ENCODE measurements around the gene ZNF652. TPM values are rescaled to one million over a fixed set of nuclear protein-coding genes. Genes with fewer than 3 reads are reported as not detected.

The ZNF652 gene
- total RNA-seq, 4 donors from 2014 or later: 35.7 to 58.6 (median 43.9) TPM

- DNase-seq (ENCODE audit: low spot score in 2 of 2): no peak
- Histone ChIP-seq H3K36me3 (no peaks in the 10 kb centered on the region), H3K27me3 (no peaks in the 10 kb centered on the region), H3K27ac (no peak overlapping the region), H3K4me1 (peaks cover 0 to 12% (median 3%) of the 10 kb centered on the region in 4 donors), H3K9me3 (no peaks in the 10 kb centered on the region), H3K4me3 (no peak overlapping the region)
- 97 to 98% methylated on average over 6 of the region's 6 CpGs for WGBS, 2 donors
- TF ChIP-seq CTCF (IDR thresholded peaks at IDR 0.05): no peak
- no peak for TF ChIP-seq EP300 (IDR thresholded peaks at IDR 0.05)
- TF ChIP-seq POLR2A (IDR thresholded peaks at IDR 0.05): no peak
Observed at GRCh38 chr17:49352587-49353154, 9.4 kb downstream of the ZNF652 start.

- 95 to 97% methylated on average over 3 of the region's 3 CpGs for WGBS, 2 donors
- Histone ChIP-seq H3K27me3 (no peaks in the 10 kb centered on the region), H3K36me3 (no peaks in the 10 kb centered on the region), H3K27ac (no peak overlapping the region), H3K9me3 (no peaks in the 10 kb centered on the region), H3K4me1 (peaks cover 0 to 13% (median 0%) of the 10 kb centered on the region in 4 donors), H3K4me3 (no peak overlapping the region)
- no peak for DNase-seq (ENCODE audit: low spot score in 2 of 2)
- no peak for TF ChIP-seq EP300 (IDR thresholded peaks at IDR 0.05)
- TF ChIP-seq CTCF (IDR thresholded peaks at IDR 0.05): no peak
- TF ChIP-seq POLR2A (IDR thresholded peaks at IDR 0.05): no peak
Observed at GRCh38 chr17:49351572-49352140, 10.4 kb downstream of the ZNF652 start.

- H3K27me3 ChIP-seq: no peaks in the 10 kb centered on the region
- peaks cover 0 to 16% (median 0%) of the 10 kb centered on the region in 4 donors for H3K4me1 ChIP-seq
- DNase-seq (ENCODE audit: low spot score in 2 of 2): no peak
Observed at GRCh38 chr17:49349541-49349940, 12.5 kb downstream of the ZNF652 start.

GRCh38 chr17:49344914-49345313 lies 17.1 kb downstream of the ZNF652 start:
- Histone ChIP-seq H3K36me3 (no peaks in the 10 kb centered on the region), H3K9me3 (no peaks in the 10 kb centered on the region), H3K4me3 (no peak overlapping the region), H3K27ac (no peak overlapping the region), H3K4me1 (peaks cover 0 to 36% (median 9%) of the 10 kb centered on the region in 4 donors), H3K27me3 (no peaks in the 10 kb centered on the region)
- whole genome bisulfite sequencing, 2 donors: 68 to 86% methylated on average over 5 of the region's 5 CpGs
- no peak for DNase-seq (ENCODE audit: low spot score in 2 of 2)
- TF ChIP-seq POLR2A (IDR thresholded peaks at IDR 0.05): no peak
- no peak for TF ChIP-seq CTCF (IDR thresholded peaks at IDR 0.05)
- no peak for TF ChIP-seq EP300 (IDR thresholded peaks at IDR 0.05)

More at GRCh38 chr17:49349541-49349940, 12.5 kb downstream of the ZNF652 start:
- no peak overlapping the region for H3K27ac ChIP-seq
- no peak overlapping the region for H3K4me3 ChIP-seq
- H3K9me3 ChIP-seq: no peaks in the 10 kb centered on the region
- H3K36me3 ChIP-seq: no peaks in the 10 kb centered on the region
- TF ChIP-seq POLR2A (IDR thresholded peaks at IDR 0.05) (no peak), EP300 (IDR thresholded peaks at IDR 0.05) (no peak), CTCF (IDR thresholded peaks at IDR 0.05) (no peak)

GRCh38 chr17:49343273-49343672 lies 18.8 kb downstream of the ZNF652 start:
- H3K4me1 ChIP-seq: peaks cover 0 to 48% (median 11%) of the 10 kb centered on the region in 4 donors
- no peak overlapping the region for H3K4me3 ChIP-seq
- no peak for TF ChIP-seq POLR2A (IDR thresholded peaks at IDR 0.05)
- no peak for TF ChIP-seq CTCF (IDR thresholded peaks at IDR 0.05)
- TF ChIP-seq EP300 (IDR thresholded peaks at IDR 0.05): no peak
- 24 to 26% methylated on average over 3 of the region's 3 CpGs for WGBS, 2 donors
- H3K9me3 ChIP-seq: no peaks in the 10 kb centered on the region
- H3K27me3 ChIP-seq: no peaks in the 10 kb centered on the region
- H3K36me3 ChIP-seq: no peaks in the 10 kb centered on the region
- DNase-seq (ENCODE audit: low spot score in 2 of 2): no peak
- H3K27ac ChIP-seq: no peak overlapping the region
